Activated T-cell treated with anti-CD3 and anti-CD28 coated beads, Interleukin-2, amount 50 U/mL, for 72 hours (primary cell): ENCODE measurements around the gene XRCC1. TPM values are rescaled to one million over a fixed set of nuclear protein-coding genes. Genes with fewer than 3 reads are reported as not detected.
"Not testable (repeated sequence)": the region's sequence is repeated elsewhere in the genome, so short reads cannot be mapped to it uniquely, and the experiment has no call there.

ENCODE experiments used
- ATAC-seq, 2 donors: fragments of 150-1000 bp; cut with Tn5 transposase; replicated peaks in 1 of 2; 2 replicates each; pipeline ENCODE4 v1.10.0; 2021; ENCODE audit warnings: moderate library complexity in 2 of 2, mild to moderate bottlenecking in 1 of 2
- DNase-seq, 2 donors: peaks; one replicate each; pipeline ENCODE4 v3.0.0; 2021 to 2022; ENCODE audit warnings: mixed read lengths in 1 of 2
- H3K27ac Mint-ChIP-seq: one replicate; pipeline ENCODE4 v1.8.0; 2022; ENCODE audit warnings: mild to moderate bottlenecking, moderate library complexity, mixed read lengths
- H3K27me3 Mint-ChIP-seq: one replicate; pipeline ENCODE4 v1.8.0; 2022; ENCODE audit warnings: low read depth, mixed read lengths
- H3K36me3 Mint-ChIP-seq, 2 donors: one replicate each; pipeline ENCODE4 v1.8.0; 2022; ENCODE audit warnings: mixed read lengths in 2 of 2, mild to moderate bottlenecking in 1 of 2; ENCODE audit not compliant: insufficient read depth in 2 of 2
- H3K4me1 Mint-ChIP-seq: one replicate; pipeline ENCODE4 v1.8.0; 2022; ENCODE audit warnings: low read depth, mixed read lengths
- H3K4me3 Mint-ChIP-seq, 2 donors: one replicate each; pipeline ENCODE4 v1.8.0; 2022; ENCODE audit warnings: mild to moderate bottlenecking in 2 of 2, mixed read lengths in 2 of 2, moderate library complexity in 2 of 2
- H3K9me3 Mint-ChIP-seq, 2 donors: one replicate each; pipeline ENCODE4 v1.8.0; 2022; ENCODE audit warnings: mixed read lengths in 2 of 2
- total RNA-seq, 2 donors: library from RNA; stranded (reverse); gene quantifications; one replicate each; pipeline ENCODE4 v1.2.3, GENCODE V29; 2022

Gene XRCC1
- total RNA-seq, 2 donors from 2014 or later, result 58.4 to 66.7 TPM

GRCh38 chr19:43526884-43527859 lies 48.2 kb downstream of the XRCC1 start, which contains the start of gene ETHE1:
Gene ETHE1 (minus strand): TSS chr19:43527201. CDS start chr19:43527177, 24 bp downstream.
- H3K4me3 Mint-ChIP-seq, result peak within 1 kb of the TSS; percentile 89 to 95
- ATAC-seq (peak; percentile 79 to 84), DNase-seq (peak; percentile 90)
- peaks cover 1 to 12% of the 10 kb centered on the region in 2 donors for H3K36me3 Mint-ChIP-seq
- peak within 1 kb of the TSS; percentile 89 for H3K27ac Mint-ChIP-seq
- no peaks in the 10 kb centered on the region for H3K9me3 Mint-ChIP-seq
- peaks cover 37% of the 10 kb centered on the region for H3K4me1 Mint-ChIP-seq
- no peaks in the 10 kb centered on the region for H3K27me3 Mint-ChIP-seq

- Mint-ChIP-seq H3K9me3 (no peaks in the 10 kb centered on the region), H3K36me3 (peaks cover 1 to 12% of the 10 kb centered on the region in 2 donors), H3K27ac (peak overlapping the region; percentile 89), H3K4me1 (peaks cover 36% of the 10 kb centered on the region), H3K4me3 (peak overlapping the region; percentile 89 to 95), H3K27me3 (no peaks in the 10 kb centered on the region)
- DNase-seq, result peak; percentile 48 to 55
- ATAC-seq, result peak; percentile 13 to 16
Measured at GRCh38 chr19:43525836-43526771, 49.2 kb downstream of the XRCC1 start.

GRCh38 chr19:43524922-43525835 lies 50.1 kb downstream of the XRCC1 start:
- Mint-ChIP-seq H3K9me3 (no peaks in the 10 kb centered on the region), H3K4me3 (peak overlapping the region; percentile 89 to 95), H3K36me3 (peaks cover 0 to 12% of the 10 kb centered on the region in 2 donors), H3K4me1 (peaks cover 36% of the 10 kb centered on the region), H3K27ac (peak overlapping the region; percentile 99), H3K27me3 (no peaks in the 10 kb centered on the region)
- ATAC-seq, result peak; percentile 57 to 64
- DNase-seq, result peak; percentile 40 to 44

- Mint-ChIP-seq H3K4me1 (peaks cover 46% of the 10 kb centered on the region), H3K36me3 (peaks cover 3 to 12% of the 10 kb centered on the region in 2 donors)
- not testable (repeated sequence) for ATAC-seq, H3K4me3 Mint-ChIP-seq, H3K9me3 Mint-ChIP-seq, H3K27ac Mint-ChIP-seq, DNase-seq, H3K27me3 Mint-ChIP-seq
Measured at GRCh38 chr19:43523696-43524095, 51.6 kb downstream of the XRCC1 start.

GRCh38 chr19:43522929-43523328 lies 52.4 kb downstream of the XRCC1 start:
- Mint-ChIP-seq H3K27ac (peak overlapping the region; percentile 86), H3K36me3 (peaks cover 5 to 10% of the 10 kb centered on the region in 2 donors), H3K4me3 (no peak overlapping the region), H3K27me3 (no peaks in the 10 kb centered on the region), H3K9me3 (no peaks in the 10 kb centered on the region), H3K4me1 (peaks cover 46% of the 10 kb centered on the region)
- ATAC-seq (no peak), DNase-seq (no peak)

- Mint-ChIP-seq H3K27ac (no peak overlapping the region), H3K4me3 (peak overlapping the region; percentile 1 to 6), H3K4me1 (peaks cover 29% of the 10 kb centered on the region), H3K36me3 (peaks cover 4 to 7% of the 10 kb centered on the region in 2 donors), H3K27me3 (no peaks in the 10 kb centered on the region), H3K9me3 (no peaks in the 10 kb centered on the region)
- DNase-seq, result peak; percentile 78 to 85
- peak; percentile 98 to 99 for ATAC-seq
Measured at GRCh38 chr19:43519436-43520088, 55.8 kb downstream of the XRCC1 start.

GRCh38 chr19:43518051-43518450 lies 57.3 kb downstream of the XRCC1 start:
- no peaks in the 10 kb centered on the region for H3K27me3 Mint-ChIP-seq
- no peaks in the 10 kb centered on the region for H3K9me3 Mint-ChIP-seq
- peaks cover 24% of the 10 kb centered on the region for H3K4me1 Mint-ChIP-seq
- H3K4me3 Mint-ChIP-seq, result peak overlapping the region in 1 of 2 donors; percentile 32
- peaks cover 2 to 7% of the 10 kb centered on the region in 2 donors for H3K36me3 Mint-ChIP-seq
- DNase-seq, result no peak
- no peak for ATAC-seq
- no peak overlapping the region for H3K27ac Mint-ChIP-seq

GRCh38 chr19:43512399-43512798 lies 62.9 kb downstream of the XRCC1 start:
- H3K9me3 Mint-ChIP-seq, H3K4me1 Mint-ChIP-seq, H3K4me3 Mint-ChIP-seq, H3K27ac Mint-ChIP-seq, ATAC-seq, H3K27me3 Mint-ChIP-seq, DNase-seq: not testable (repeated sequence)
- H3K36me3 Mint-ChIP-seq, result peaks cover 1 to 10% of the 10 kb centered on the region in 2 donors

GRCh38 chr19:43511324-43511723 lies 64.0 kb downstream of the XRCC1 start:
- no peak overlapping the region for H3K27ac Mint-ChIP-seq
- no peaks in the 10 kb centered on the region for H3K4me1 Mint-ChIP-seq
- H3K36me3 Mint-ChIP-seq, result peaks cover 1 to 10% of the 10 kb centered on the region in 2 donors
- H3K9me3 Mint-ChIP-seq, result no peaks in the 10 kb centered on the region
- H3K4me3 Mint-ChIP-seq, result no peak overlapping the region
- DNase-seq (no peak), ATAC-seq (no peak)
- H3K27me3 Mint-ChIP-seq, result no peaks in the 10 kb centered on the region

GRCh38 chr19:43510713-43511112 lies 64.6 kb downstream of the XRCC1 start:
- Mint-ChIP-seq H3K36me3 (peaks cover 1 to 14% of the 10 kb centered on the region in 2 donors), H3K27ac (no peak overlapping the region), H3K4me3 (no peak overlapping the region), H3K4me1 (no peaks in the 10 kb centered on the region), H3K9me3 (no peaks in the 10 kb centered on the region), H3K27me3 (no peaks in the 10 kb centered on the region)
- ATAC-seq, result no peak
- DNase-seq, result no peak

- DNase-seq (no peak), ATAC-seq (no peak)
- Mint-ChIP-seq H3K4me3 (no peak overlapping the region), H3K36me3 (peaks cover 3 to 15% of the 10 kb centered on the region in 2 donors), H3K4me1 (peaks cover 10% of the 10 kb centered on the region), H3K27me3 (no peaks in the 10 kb centered on the region), H3K27ac (no peak overlapping the region), H3K9me3 (no peaks in the 10 kb centered on the region)
Measured at GRCh38 chr19:43507880-43508279, 67.4 kb downstream of the XRCC1 start.
